ENCODE measurements around the gene ELMO1.

The ELMO1 gene

DNA sequence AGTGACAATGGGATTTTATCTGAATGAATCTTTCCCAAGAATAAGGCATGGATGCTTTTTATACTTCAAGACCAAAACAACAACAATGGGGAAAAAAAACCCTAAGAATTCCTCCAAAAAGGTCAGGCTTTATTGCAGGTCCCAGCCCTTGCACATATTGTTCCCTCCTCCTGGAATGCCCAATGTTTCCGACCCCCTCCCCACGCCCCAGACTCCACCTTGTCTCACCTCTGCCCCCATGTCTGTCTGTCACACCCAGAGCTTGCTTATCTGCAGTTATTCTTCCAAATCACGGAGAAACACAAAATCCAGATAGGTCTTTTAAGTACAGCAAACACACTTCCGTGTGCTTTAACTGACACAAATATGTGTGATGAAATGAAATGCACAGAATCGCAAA is 43.5 kb downstream of the ELMO1 start:
- DNase-seq, result no peak

DNA sequence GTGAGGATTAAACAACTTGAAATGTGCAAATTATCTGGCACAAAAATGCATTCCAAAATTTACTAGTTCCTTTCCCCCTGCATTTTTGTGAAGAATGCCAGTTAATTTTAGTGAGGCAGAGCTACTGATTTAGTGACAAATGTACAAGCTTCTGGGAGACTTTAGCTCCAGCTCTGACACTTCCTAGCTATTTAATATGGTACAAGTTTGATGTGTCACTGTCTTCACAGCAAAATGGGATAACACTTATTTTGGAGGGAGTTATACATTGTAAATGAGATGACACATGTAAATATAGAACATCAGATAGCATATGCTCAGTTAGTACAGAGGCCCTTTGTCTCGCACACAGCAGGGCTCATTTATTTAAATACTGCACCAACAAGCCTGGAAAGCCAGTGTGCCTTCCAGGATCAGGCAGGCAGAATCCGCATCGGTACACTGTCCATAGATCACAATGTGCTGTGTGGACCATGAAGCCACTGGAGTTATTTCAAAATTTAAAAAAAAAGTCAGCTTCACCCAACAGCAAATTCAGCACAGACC is 48.7 kb downstream of the ELMO1 start:
- no peak for DNase-seq

DNA sequence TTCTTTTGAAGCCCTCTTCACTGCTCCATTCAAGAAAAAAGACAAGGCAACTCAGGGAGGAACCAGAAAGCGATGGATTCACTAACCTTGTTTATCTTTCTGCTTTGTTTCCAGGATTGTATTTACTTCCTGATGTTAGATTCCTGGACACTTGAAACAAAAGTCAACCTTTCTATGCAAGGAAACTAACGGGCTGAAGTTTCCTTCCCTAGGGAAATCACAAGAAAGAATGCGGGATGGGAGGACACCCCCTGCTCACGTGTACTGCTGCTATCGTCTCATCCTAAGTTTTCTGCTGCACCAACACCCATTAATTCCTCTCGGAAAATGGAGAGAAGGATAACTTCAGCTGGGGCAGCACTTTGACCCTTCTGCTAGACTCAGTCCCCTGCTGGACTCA is 50.3 kb downstream of the ELMO1 start:
- DNase-seq, result no peak

DNA sequence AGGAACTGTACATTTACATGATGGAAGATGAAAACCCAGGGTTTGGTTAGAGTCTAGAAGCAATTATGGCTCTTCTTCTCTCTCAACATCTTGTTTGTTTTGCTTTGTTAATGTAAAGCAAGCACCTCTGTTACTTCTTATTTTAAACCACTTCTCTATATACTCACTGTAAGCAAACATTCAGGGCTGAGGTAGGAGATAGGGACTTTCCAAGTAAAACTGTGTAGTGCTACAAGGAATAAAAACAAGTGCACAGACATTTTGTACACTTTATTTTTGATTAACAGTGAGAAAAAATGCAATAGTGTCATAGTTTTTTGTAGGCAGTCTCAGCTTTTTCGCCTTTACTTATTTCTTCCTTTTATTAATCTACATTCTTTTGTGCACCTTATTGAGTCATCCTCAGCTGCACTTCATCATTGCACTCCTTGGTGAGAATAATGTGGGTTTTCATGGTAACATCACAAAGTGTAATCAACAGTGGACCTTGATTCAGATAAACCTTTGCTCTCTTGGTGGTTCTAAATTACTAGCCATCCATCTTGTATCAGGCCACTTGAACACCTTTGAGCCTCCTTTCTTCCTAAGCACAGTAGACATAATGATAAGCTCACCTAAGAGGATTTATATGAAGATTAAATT is 52.9 kb downstream of the ELMO1 start:
- DNase-seq, result no peak

DNA sequence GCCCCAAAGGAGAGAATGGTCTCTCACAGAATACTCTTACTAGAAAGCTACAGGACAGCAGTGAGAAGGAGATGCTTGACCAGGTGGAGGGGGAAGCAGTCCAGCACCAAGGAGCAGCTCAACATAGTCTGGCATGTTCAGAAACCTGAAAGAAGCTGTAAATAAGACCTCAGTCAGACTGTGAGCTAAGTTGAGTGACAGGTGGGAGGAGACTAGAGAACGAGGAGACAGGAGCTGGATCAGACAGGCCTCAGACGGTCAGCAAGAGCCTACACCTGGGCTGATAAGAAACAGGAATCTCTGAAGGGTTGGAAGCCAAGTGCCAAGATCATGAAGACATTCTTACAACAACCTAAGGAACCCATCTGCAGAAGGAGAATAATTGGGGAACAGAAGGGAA is 54.5 kb downstream of the ELMO1 start:
- no peak for DNase-seq

DNA sequence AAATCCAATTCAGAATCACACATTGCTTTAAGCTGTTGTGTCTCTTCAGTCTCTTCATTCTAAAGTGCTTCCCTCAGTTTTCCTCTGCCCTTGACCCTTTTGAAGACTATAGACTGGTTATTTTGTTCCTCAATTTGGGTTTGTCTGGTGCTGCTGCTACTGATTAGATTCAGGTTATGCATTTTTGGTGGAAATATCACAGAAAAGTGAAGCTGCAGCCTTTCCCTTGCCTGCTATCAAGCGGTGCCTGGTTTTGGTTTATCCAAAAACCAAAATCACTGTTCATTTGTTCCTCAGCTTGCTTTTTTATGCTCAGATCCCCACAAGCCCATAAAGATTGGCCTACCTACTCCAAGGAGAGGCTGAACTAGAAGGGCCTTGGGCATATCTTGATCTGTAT is 55.2 kb downstream of the ELMO1 start:
- no peak for DNase-seq

DNA sequence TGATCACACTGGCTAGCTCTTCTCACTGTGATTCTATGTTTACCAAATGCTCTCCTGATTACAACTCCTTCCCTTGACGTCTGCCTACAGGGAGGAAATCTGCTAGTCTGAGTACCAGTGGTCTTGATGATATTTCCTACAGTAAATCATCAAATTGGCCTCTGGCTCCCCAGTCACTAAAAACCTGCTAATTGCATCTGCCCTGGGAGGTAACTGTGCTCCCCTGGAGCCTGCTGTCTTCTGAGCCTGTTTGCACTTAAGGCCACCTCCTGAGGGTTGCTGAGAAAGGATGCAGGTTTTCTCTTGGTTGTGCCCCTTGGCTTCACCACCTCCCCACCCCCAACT is 56.0 kb downstream of the ELMO1 start:
- DNase-seq, result no peak

DNA sequence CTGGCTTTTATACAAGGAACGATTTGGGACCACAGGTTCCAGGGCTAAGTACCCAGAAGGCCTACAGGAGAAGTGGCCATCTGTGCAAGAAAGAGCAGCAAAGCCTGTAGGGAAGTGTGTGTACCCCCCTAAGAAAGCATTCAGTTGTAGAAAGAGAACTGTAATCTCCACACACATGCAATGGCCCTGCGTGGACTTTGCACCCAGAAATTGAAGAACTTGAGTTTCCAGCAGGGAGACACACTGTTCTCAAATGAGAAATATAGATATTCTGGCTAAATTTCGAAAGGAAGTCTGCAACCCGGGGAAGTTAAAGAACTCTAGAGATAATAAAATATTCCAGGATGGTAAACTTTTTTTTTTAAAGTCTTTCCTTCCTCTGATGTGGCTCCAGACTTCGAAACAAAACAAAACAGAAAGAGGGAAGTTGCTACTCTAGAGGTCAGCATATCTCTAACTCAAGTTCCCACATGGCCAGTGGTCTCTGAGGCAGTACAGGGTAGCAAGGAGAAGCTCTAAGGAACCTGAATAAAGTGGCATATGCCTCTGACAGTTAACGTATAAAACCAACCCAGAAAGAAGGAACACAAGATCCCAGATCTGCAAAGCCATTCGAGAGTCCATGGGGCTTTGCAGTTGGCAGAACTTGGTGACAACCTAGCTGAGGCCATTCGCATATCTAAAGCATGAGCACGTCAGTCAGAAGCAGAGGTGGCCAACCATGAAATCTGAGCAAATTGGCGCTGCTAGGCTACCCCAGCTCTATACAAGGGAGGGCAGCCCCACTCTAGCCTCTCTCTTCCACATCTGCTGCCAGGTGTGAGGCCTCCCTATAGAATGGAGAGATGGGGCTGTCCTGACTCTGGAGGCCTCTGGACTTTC is 56.6 kb downstream of the ELMO1 start:
- peak; percentile 68 for DNase-seq

DNA sequence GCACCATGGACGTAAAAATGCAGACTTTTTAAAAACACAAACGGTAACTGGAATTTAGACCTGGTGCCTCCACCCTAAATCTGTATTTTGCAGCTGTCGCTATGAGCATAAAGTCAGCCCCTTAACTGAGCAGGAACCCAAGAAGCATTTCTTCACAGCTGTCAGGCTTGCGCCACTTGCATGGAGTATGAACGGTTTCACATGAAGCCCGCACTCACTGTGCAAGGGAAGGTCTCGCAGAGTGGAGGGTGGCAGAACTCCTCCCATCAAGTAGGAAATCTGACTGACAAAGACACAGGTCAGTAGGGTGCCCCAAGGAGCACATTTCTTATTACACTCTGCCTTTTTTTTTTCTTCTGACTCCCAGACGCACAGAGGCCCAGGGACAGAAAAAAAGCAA is 58.5 kb downstream of the ELMO1 start:
- no peak for DNase-seq

DNA sequence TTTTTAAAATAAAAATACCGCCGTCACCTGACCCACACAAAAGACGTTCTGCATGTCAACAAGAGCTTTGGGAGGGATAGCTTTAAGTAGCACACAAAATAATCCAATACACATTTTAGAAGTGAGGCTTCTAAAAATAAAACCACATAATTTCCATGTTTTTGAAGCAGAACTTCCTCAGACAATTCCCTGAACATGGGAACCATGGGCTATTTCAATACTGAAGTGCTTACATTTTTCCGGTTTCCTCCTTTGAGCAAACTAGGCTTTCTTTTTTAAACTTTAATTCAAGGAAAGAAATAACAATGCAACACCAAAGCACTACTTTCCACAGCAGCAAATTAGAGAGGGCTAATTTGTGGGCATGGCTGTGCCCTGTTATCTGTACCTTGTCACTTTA is 59.9 kb downstream of the ELMO1 start:
- no peak for DNase-seq

DNA sequence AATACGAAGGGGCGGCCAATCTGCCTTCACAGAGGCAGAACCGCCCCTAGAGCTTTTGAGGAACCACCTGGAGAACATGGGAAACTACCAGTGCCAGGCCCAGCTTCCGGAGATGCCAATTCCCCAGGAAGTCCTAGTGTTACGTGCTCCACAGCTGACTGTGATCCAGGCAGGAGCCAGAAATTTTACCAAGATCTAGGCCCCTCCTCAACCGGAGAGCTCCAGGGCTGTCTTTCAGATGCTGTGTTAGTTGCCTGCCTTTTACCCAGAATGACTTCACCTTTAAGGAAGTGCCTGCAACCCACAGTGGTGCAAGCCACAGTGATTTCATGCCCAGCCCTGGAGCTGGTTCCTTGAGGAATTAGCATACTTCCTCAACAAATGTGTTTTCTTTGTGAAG is 62.9 kb downstream of the ELMO1 start:
- DNase-seq, result no peak

DNA sequence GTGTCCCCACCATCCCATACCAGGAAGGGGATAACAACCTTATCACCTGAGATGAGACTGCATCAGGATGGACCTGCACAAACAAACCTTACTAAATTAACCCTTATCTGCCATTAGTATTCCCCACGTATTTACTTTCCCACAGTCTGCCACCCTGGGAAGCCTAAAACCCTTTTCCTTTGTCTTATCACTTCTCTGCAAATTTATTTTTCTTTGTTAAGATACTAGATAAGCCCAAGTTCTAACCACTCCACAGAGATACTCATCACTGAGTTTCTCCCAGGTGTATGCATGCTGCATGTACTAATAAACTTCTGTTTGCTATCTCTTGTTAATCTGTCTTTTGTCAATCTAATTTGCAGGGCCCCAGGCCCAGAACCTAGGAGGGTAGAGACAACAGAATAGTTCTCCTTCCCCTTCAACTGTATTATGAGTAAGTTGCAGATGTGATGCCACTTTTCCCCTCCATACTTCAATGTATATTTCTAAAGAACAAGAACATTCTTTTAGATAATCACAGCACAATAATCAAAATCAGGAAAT is 66.0 kb downstream of the ELMO1 start:
- no peak for DNase-seq

DNA sequence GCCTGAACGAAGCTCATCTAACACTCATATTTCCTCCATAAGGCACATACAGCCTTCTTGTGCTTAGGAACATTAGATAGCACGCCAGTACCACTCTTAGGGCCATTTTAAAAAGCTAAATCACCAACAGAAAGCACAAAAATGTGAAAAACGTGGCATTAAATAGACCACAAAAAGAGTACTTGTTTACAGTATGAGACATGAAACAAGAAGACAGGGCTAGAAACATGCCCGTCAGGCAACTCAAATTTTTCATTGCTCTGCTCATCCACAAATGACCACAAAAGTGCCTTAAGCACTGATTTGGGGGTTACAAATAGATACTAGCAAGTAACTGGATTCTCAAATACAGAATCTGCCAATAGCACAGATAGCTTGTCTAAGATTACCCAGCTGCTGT is 67.8 kb downstream of the ELMO1 start:
- DNase-seq, result no peak

DNA sequence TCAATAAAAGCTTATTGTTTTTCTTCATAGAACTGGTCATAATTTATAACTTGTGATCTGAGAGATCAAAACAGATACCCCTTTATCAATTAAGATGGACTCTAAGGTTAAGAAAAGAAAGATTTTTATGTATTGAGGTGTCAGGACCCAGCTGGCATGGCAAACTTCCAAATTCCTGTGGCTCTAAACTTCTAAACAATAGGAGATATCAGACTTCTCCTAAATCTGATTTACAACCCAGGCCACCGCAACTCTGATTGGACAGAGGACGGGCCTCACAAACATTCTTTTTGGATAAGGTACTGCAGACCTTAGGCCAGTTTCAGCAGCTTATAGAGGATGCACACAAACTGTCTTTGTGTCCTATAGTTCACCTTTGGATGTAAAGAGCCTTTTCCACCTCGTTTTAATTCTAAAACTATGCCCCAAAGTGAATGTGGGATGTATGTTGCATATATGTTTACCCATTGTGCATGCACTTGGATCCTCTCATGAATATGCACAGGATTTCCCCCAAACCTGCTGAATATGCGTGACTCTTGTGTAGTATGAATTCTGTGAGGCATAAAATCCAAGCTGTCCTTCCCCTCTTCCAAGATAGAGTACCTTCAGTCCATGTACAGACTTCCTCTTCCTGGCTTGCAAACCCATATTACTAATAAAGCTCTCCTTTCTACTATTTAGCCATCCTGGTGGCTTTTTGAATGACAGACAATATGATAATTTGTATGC is 69.0 kb downstream of the ELMO1 start:
- no peak for DNase-seq

DNA sequence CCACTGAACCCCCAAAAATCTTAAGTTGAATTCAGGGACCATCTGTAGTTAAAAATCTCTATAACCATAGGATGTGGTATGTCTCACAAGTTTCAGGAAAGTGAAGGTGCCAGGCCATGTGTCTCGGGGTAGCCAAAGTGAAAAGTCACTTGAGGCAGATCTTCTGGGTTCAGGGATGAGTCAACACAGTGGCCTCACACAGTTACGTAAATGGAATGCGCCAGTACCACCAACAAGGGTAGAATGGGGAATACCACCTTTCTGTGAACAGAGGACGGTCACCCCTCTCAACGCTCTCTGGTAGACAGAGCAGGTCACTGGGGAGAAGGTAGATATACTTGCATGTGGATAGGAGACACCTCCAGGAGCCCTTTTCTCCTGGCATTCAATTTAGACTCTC is 71.4 kb downstream of the ELMO1 start:
- DNase-seq, result no peak

DNA sequence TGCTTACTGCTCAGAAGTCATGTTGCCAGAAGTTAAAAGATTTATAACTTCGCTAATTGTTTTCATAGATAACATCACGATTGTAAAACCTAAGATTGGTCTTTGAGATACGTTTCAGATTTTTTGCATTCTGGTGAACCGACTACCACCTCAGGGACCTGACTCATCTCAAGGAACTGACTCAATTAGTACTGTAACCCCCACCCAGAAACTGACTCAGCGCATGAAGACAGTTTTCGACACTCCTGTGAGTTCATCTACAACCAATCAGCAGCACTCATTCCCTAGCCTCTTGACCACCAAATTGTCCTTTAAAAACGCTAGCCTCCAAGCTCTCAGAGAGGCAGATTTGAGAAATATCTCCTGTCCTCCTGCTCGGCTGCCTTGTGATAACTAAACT is 72.3 kb downstream of the ELMO1 start:
- no peak for DNase-seq

DNA sequence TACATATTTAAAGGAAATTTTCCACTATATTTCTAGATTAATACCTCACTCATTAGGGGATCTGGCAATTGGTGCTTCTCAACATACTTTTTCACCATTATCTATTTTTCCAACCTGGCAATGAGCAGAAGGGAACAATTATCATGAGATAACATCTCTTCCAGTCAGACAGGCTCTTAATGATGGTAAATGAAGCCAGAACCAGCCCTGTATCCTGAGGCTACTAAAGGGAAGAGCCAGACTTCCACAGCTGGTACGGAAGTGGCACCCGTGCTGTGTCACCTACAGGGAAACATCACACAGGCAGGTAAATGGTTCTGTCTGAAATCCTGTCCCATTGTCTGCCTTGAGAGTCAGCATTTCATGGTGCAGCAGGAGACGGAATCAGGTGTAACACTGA is 75.9 kb downstream of the ELMO1 start:
- no peak for DNase-seq

DNA sequence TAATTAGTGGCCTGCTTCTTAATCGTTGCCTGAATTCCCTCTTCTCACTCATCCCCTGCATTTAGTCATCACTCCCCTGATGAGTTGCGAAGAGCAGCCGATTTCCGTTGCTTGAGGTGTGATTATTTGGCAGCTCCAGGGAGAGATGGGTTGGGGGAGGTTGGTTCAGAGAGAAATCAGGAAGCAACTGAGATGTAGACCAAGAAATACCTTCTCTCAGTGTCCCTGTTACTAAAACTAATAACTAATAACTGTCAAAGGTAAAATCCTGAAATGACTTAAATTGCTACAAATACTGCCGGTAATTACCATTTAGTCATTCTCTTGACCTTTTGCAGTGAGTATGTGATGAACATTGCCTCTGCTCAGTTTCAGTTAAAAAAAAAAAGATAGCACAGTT is 76.9 kb downstream of the ELMO1 start:
- DNase-seq, result no peak

DNA sequence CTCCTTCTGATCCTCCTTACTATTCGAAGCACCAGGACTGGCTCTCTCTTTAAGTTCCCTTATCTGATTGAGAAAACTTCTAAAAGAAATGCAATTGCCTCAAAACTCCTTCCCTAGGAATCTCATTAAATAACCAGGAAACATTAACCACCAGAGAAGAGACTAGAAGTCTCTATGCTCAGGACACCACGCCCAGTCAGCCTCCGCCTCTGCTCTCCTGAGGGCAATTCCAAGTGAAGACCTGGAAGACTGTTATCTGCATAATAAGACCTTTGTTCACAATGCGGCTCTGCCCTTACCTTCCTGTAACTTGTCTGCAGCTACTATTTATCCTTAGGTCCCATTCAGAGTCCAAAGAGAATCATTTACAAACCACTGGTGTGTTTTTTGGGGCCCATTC is 78.8 kb downstream of the ELMO1 start:
- DNase-seq, result no peak

DNA sequence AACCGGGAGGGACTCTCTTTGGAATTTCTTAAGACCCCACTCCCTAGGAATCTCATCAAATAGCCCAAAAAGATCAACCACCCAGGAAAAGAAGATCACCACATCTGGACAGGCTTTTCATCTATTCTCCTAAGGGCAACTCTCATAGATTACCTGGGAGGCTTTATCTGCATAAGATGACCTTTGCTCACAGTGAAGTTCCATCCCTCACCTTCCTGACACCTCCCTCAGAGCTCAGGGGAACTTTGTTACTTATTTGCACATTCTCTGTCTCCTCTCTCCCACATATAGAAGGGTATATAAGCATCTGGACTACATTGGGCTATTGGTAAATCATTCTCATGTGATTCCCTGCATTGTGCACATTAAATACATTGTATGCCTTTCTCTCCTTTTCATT is 80.1 kb downstream of the ELMO1 start:
- no peak for DNase-seq

DNA sequence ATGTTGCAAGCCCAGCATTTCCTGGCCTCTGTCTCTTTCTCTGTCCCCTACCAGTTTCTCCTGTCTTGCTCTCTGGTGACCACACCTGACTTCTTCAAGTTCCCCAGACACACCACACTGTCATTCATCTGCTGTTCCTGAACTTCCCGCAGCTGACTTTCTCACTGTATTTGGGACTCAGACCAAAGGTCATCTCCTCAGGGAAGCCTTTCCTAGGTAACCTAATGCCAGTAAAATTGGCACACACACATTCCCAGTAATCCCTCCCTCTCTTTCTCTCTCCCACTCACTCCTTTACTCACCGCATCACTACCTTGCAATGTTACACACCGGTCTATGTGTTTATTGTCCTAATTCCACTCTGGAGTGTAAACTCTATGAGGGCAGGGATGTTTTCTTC is 81.7 kb downstream of the ELMO1 start:
- no peak for DNase-seq

DNA sequence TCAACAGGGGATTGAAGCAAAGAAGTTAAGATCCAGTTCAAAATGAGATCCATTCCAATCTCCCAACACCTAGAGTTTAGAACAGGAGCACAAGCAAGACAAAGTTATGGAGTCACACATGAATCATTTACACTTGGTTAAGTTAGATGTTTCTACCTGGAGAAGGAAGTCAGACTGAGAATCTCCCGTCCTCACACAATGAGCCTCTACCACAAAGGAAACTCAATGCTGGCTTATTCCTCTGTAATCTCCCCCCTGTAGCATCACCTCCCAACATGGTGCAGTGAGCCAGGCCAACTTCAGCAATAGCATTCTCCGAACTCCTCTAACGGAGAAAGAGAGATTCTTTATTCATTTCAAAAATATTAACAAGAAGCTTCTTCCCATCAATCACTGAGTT is 82.2 kb downstream of the ELMO1 start:
- DNase-seq, result no peak

DNA sequence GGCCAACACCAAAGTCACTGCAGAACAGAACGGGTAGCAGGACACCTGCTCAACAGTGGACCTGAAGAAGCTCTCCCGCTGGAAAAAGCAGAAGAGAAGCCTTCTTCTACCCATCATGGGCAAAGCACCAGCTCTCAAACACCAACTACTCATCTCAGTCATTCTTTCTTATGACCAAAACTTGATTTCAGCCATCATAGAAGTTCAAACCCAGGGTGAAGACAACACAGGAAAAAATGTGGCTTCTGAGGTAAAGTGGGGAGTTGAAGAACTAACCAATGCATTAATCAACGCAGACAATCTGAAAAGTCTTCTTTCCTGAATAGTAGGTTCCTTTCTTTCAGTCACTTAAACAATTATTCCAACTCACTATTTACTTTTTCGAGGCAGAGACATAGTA is 83.3 kb downstream of the ELMO1 start:
- DNase-seq, result no peak

DNA sequence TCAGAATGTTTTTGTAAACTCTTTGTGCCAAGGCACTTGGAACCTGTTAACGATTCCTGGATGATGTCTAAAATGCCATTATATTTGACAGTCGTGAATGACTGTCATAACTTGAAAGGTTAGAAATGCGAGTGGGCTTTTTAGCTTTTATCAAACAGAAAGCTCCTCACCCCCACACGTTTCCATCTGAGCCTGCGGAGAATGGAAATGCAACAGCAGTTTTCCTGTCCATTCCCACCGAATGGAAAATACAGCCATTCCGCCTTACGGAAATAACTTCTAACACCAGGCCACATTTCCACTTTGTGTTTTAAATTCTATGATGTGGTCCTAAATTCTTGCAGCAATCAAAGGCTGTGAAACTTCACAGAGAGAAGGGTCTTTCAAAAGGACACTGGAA is 83.8 kb downstream of the ELMO1 start:
- no peak for DNase-seq

Data from GDM1 (cell line).